AG09319 (cell line): Measurements from ENCODE around the gene DGKI.

ENCODE experiments used
- DNase-seq: peaks from one replicate; pipeline ENCODE4 v3.0.0-alpha.2; 2010; ENCODE audit warnings: low read depth; ENCODE audit errors: extremely low read depth
- TF ChIP-seq, protein P1 (sequence below): IDR thresholded peaks from 2 replicates; pipeline ENCODE4 v1.5.1; 2011; ENCODE audit warnings: low read depth, mild to moderate bottlenecking, inconsistent platforms, low read length, moderate library complexity

Gene DGKI

DNA sequence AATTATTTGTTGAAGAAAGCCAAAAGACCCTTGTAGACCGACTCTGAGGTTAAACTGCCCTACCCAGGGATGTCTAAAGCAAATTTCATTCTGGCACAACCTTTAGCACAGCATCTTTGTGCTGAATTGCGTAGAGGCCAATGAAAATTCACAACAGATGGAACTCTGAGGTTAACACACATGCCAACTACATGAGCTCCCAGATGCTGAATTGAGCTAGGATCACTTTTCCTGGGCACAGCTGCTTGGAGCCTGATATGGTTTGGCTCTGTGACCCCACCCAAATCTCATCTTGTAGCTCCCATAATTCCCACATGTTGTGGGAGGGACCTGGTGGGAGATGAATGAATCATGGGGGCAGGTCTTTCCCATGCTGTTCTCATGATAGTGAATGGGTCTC is 345.2 kb downstream of the DGKI start:
- DNase-seq, result peak; percentile 12
- TF ChIP-seq, protein P1, sequence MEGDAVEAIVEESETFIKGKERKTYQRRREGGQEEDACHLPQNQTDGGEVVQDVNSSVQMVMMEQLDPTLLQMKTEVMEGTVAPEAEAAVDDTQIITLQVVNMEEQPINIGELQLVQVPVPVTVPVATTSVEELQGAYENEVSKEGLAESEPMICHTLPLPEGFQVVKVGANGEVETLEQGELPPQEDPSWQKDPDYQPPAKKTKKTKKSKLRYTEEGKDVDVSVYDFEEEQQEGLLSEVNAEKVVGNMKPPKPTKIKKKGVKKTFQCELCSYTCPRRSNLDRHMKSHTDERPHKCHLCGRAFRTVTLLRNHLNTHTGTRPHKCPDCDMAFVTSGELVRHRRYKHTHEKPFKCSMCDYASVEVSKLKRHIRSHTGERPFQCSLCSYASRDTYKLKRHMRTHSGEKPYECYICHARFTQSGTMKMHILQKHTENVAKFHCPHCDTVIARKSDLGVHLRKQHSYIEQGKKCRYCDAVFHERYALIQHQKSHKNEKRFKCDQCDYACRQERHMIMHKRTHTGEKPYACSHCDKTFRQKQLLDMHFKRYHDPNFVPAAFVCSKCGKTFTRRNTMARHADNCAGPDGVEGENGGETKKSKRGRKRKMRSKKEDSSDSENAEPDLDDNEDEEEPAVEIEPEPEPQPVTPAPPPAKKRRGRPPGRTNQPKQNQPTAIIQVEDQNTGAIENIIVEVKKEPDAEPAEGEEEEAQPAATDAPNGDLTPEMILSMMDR, result no peak

DNA sequence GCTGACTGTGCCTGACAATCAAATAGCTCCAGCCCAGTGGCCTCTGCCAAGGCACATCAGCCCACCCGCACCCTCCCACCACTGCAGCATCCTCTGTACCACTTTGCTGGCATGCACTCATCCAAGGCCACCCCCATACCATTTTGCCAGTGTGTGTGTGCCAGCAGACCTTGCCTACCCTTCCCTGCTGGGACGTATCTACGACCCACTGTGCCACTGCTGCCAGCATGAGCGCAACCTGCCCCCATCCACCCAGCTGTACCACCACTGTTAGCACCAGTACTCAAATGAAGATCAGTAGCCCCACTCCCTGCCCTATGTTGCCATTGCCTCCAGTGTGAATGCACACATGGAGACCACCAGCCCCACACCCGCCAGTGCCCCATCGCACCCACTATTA is 353.9 kb downstream of the DGKI start:
- DNase-seq, result no peak
- TF ChIP-seq, protein P1, result no peak

DNA sequence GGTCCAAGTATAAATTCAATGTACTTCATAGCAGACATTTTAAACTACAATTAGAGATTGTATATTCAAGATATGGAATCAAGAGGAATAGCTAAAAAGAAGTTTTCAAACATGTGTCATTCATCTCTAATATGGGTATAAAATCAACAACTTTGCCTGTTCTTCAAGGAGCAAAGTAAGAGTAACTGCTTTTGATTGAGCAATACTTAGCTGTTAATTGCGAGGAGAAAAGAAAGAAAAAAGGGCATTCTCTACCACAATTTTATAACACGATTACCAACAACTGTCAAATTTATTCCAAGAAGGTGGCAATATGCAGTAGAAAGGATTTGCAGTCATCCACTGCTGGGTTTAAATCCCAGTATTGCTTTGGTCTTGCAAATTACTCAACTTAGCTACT is 356.9 kb downstream of the DGKI start:
- TF ChIP-seq, protein P1, result no peak
- DNase-seq, result no peak

DNA sequence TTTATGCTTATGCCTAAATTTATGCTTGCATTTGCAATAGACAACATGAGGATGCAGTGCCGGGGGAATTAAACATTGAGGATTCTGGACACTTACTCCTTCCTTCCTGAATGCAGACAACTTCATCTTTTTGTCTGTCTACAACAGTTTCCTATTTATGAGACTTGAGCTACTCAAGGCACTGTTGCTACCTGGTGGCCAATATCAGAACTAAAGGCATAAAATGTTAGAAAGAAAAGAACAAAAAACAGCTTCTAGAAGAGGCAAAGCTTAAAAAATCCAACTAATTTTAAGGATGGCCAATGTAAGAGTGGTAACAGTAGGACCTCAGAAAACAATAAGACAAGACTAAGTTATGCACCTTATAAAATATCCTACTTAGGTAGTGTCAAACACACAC is 358.7 kb downstream of the DGKI start:
- no peak for DNase-seq
- TF ChIP-seq, protein P1, result peak; percentile 19

DNA sequence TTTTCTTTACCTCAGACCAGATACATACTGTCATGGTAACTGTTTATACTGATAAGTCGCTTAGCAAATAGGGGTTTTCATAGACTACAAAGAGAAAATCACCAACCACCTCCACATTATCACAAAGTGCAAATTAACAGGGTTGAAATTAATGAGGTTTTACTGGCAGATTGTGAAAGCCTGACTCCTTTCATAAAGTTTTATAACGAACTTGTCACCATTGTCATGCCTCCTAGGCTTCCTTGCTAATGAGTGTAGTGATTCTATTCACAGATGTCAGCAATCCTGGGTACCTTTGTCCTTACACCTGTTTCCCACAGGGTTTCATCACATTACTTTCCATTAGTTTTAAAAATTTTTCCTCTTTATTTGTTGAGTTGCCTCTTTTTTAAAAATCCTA is 361.0 kb downstream of the DGKI start:
- TF ChIP-seq, protein P1, result no peak

DNA sequence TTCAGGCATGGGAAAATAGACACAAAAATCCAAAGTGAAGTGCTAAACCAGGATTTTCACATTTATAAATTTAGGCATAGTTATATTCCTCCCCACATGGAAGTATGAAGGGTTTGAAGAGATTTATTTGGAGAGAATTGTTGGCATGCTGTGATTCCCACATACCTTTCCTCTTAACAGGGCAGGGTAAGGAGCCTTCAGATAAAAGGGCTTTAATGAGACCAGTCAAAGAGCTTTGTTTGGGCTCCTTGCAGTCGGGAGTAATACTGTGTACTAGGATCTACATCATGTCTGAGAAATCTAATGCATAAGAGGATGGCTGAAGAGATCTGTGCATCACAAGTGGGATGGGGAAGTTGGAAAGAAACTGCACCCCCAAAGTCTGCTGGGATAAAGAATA is 362.4 kb downstream of the DGKI start:
- DNase-seq, result no peak
- TF ChIP-seq, protein P1, result no peak

More for the DNA sequence above, 361.0 kb downstream of the DGKI start:
- DNase-seq, result no peak

DNA sequence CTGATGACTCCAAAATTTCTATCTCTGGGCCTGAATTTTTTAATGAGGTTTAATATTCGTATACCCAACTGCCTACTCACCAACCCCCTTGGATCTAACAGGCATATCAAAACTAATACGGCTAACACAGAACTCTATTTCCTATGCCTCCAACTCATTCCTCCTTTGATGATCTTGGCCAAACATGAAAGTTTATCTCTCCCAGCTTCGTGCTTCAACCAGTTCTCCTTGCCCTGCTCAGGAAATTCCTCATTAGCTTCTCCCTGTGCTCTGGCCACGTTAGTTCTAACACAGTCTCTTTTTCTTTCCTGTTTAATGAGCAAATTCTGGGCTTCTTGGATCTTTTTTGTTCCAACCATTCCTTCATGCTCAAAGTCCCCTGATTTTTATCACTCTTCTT is 364.3 kb downstream of the DGKI start:
- TF ChIP-seq, protein P1, result no peak
- DNase-seq, result no peak
